Measurements from ENCODE around the gene CD1E. TPM values are rescaled to one million over a fixed set of nuclear protein-coding genes. Genes with fewer than 3 reads are reported as not detected.

The CD1E gene
- total RNA-seq (2014; rRNA removed; shearing (Covaris generic)), result not detected in 2 replicates

- no peaks in the 10 kb centered on the region for H3K36me3 ChIP-seq (replicated peaks; ENCODE audit: control insufficient read depth, insufficient read depth, low read length)
Measured at GRCh38 chr1:158353303-158354075, at the start of gene CD1E. Gene CD1E, plus strand, starts transcription at chr1:158353894. Its CDS starts 95 bp downstream, at chr1:158353989.

DNA sequence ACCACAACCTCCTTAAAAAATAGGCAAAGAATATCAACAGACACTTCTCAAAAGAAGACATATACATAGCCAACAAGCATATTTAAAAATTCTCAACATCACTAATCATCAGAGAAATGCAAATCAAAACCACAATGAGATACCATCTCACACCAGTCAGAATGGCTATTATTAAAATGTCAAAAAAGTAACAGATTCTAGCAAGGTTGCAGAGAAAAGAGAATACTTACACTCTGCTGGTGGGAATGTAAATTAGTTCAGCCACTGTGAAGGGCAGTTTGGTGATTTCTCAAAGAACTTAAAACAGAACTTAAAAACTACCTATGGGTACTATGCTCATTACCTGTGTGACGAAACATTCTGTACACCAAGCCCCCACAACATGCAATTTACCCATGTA, 43.1 kb upstream of the CD1E start:
- H3K36me3 ChIP-seq (replicated peaks; ENCODE audit: control insufficient read depth, insufficient read depth, low read length), result no peaks in the 10 kb centered on the region
- H3K27me3 ChIP-seq (ENCODE audit: control insufficient read depth, insufficient read depth, low read length), result no peaks in the 10 kb centered on the region
- DNase-seq, result no peak

More at GRCh38 chr1:158353303-158354075, at the start of gene CD1E:
- DNase-seq, result no peak
- Histone ChIP-seq H3K27me3 (ENCODE audit: control insufficient read depth, insufficient read depth, low read length) (no peaks in the 10 kb centered on the region), H3K4me3 (ENCODE audit: insufficient read depth, low read depth, low read length) (no peak within 1 kb of the TSS)

GRCh38 chr1:158311066-158311465, 42.6 kb upstream of the CD1E start:
- no peak overlapping the region for H3K4me3 ChIP-seq (ENCODE audit: insufficient read depth, low read depth, low read length)
- no peaks in the 10 kb centered on the region for H3K27me3 ChIP-seq (ENCODE audit: control insufficient read depth, insufficient read depth, low read length)
- H3K36me3 ChIP-seq (replicated peaks; ENCODE audit: control insufficient read depth, insufficient read depth, low read length), result no peaks in the 10 kb centered on the region
- DNase-seq, result no peak

More for the DNA sequence above, 43.1 kb upstream of the CD1E start:
- no peak overlapping the region for H3K4me3 ChIP-seq (ENCODE audit: insufficient read depth, low read depth, low read length)

DNA sequence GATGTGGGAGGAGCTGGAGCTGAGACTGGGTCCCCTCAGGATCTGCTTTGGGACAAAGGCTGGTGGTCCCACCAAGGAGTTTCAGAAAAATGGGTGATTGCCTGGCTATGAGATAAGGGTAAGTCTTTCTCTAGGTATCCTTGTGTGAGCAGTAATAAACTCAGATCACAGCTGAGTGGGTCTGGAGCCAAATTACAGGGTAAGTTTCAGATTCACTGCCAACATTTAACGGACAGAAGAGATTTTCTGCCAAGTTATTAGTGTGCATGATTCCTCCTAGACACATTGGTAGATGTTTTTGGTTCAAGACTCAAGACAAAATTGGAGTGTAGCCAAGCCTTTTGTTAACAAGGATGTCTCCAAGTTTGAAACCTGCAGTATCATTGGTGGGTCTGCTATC, 29.8 kb upstream of the CD1E start:
- Histone ChIP-seq H3K27me3 (ENCODE audit: control insufficient read depth, insufficient read depth, low read length) (no peaks in the 10 kb centered on the region), H3K36me3 (replicated peaks; ENCODE audit: control insufficient read depth, insufficient read depth, low read length) (no peaks in the 10 kb centered on the region), H3K4me3 (ENCODE audit: insufficient read depth, low read depth, low read length) (no peak overlapping the region)
- no peak for DNase-seq

DNA sequence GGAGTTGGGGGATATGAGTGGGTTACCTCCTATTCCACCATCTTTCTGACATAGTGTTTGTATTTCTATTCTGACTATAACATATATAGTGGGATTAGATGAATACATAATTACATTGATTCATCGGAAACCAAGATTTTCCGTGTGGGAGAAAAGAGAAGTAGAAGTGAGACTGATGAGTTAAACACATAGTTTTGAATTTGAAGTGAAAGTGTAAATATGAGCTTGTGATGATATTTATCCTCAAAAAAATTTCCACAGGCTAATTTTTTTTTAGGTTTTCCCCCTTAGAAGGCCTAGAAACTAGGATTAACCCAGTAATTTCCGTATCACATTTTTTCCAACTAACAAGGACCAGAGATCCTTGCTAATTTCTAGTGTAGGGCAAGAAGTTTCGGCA, 29.3 kb upstream of the CD1E start:
- Histone ChIP-seq H3K4me3 (ENCODE audit: insufficient read depth, low read depth, low read length) (no peak overlapping the region), H3K27me3 (ENCODE audit: control insufficient read depth, insufficient read depth, low read length) (no peaks in the 10 kb centered on the region), H3K36me3 (replicated peaks; ENCODE audit: control insufficient read depth, insufficient read depth, low read length) (no peaks in the 10 kb centered on the region)
- DNase-seq, result no peak

GRCh38 chr1:158327481-158327880, 26.2 kb upstream of the CD1E start:
- Histone ChIP-seq H3K36me3 (replicated peaks; ENCODE audit: control insufficient read depth, insufficient read depth, low read length) (no peaks in the 10 kb centered on the region), H3K4me3 (ENCODE audit: insufficient read depth, low read depth, low read length) (no peak overlapping the region), H3K27me3 (ENCODE audit: control insufficient read depth, insufficient read depth, low read length) (no peaks in the 10 kb centered on the region)
- no peak for DNase-seq

DNA sequence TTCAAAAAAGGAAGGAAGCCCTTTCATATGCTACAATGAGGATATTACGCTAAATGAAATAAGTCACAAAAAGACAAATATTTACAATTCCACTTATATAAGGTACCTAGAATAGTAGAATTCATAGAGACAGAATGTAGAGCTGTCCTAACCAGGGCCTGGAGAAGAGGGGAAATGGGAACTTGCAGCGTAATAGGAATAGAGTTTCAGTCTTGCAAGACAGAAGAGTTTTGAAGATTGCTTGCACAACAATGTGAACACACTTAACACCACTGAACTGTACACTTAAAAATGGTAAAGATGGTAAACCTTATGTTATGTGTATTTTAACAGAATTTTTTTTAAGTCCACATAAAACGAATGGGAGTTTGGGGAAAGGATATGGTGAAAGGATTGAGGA, 25.3 kb upstream of the CD1E start:
- Histone ChIP-seq H3K36me3 (replicated peaks; ENCODE audit: control insufficient read depth, insufficient read depth, low read length) (no peaks in the 10 kb centered on the region), H3K4me3 (ENCODE audit: insufficient read depth, low read depth, low read length) (no peak overlapping the region), H3K27me3 (ENCODE audit: control insufficient read depth, insufficient read depth, low read length) (no peaks in the 10 kb centered on the region)
- no peak for DNase-seq

DNA sequence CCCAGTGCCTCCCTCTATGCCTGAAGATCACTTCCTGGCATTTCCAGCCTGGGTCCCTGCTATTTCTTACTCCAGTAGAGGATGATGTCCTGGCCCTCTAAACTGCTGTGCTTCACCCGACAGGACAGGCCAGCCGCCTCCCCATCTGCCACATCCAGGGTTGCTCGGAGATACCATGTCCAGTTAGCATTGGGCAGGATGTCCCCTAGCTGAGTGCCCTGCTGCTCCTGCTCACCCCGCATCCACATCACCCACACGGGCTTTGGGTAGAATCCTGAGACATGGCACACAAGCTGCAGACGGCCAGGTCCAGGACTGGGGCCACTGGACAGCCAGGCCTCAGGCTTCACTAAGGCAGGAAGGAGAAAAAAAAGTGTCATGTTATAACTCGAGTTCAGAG, 24.4 kb upstream of the CD1E start:
- Histone ChIP-seq H3K4me3 (ENCODE audit: insufficient read depth, low read depth, low read length) (no peak overlapping the region), H3K27me3 (ENCODE audit: control insufficient read depth, insufficient read depth, low read length) (no peaks in the 10 kb centered on the region), H3K36me3 (replicated peaks; ENCODE audit: control insufficient read depth, insufficient read depth, low read length) (no peaks in the 10 kb centered on the region)
- DNase-seq, result no peak

GRCh38 chr1:158329733-158330132, 24.0 kb upstream of the CD1E start:
- Histone ChIP-seq H3K27me3 (ENCODE audit: control insufficient read depth, insufficient read depth, low read length) (no peaks in the 10 kb centered on the region), H3K36me3 (replicated peaks; ENCODE audit: control insufficient read depth, insufficient read depth, low read length) (no peaks in the 10 kb centered on the region), H3K4me3 (ENCODE audit: insufficient read depth, low read depth, low read length) (no peak overlapping the region)
- peak; percentile 38 for DNase-seq

DNA sequence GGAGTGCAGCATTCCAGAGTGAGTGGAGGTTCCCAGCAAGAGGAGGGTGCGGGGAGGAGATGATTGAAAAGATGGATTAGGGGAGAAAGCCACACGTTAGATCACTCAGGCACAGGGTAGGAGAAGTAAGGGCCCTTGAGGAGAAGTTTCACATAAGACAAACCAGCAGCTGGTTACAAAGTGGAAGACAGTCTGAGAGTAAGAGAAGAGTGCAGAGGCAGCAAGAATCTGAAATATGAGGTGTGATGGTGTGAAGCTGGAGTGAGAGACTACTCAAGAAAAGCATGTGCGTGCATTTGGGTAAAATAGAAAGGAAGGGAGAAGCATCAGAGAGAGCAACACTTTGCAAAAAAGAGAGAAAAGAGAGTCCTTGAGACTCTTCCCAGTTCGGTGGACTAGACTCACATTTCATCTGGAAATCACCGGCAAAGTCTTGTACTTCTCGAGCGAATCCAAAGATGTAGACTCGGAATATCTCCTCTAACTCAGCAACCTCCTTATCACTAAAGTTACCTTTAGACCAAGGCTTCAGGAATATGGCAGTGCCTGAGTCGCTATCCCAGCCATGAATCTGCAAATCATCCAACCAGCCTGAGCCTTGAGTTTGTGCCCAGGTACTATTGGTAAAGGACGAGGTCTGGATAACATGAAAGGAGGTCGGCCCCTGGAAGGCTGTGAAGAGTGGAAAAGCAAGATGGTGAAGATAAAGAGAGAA, 23.1 kb upstream of the CD1E start:
- no peaks in the 10 kb centered on the region for H3K27me3 ChIP-seq (ENCODE audit: control insufficient read depth, insufficient read depth, low read length)
- no peak overlapping the region for H3K4me3 ChIP-seq (ENCODE audit: insufficient read depth, low read depth, low read length)
- DNase-seq, result no peak
- no peaks in the 10 kb centered on the region for H3K36me3 ChIP-seq (replicated peaks; ENCODE audit: control insufficient read depth, insufficient read depth, low read length)

- no peaks in the 10 kb centered on the region for H3K36me3 ChIP-seq (replicated peaks; ENCODE audit: control insufficient read depth, insufficient read depth, low read length)
- H3K27me3 ChIP-seq (ENCODE audit: control insufficient read depth, insufficient read depth, low read length), result no peaks in the 10 kb centered on the region
- no peak for DNase-seq
- no peak overlapping the region for H3K4me3 ChIP-seq (ENCODE audit: insufficient read depth, low read depth, low read length)
Measured at GRCh38 chr1:158331106-158331425, 22.6 kb upstream of the CD1E start.

GRCh38 chr1:158331481-158332150, 22.1 kb upstream of the CD1E start, which contains the start of gene CD1B:
Gene CD1B, minus strand, starts transcription at chr1:158331531. Its CDS starts 108 bp downstream, at chr1:158331423.
- Histone ChIP-seq H3K36me3 (replicated peaks; ENCODE audit: control insufficient read depth, insufficient read depth, low read length) (no peaks in the 10 kb centered on the region), H3K4me3 (ENCODE audit: insufficient read depth, low read depth, low read length) (no peak within 1 kb of the TSS), H3K27me3 (ENCODE audit: control insufficient read depth, insufficient read depth, low read length) (no peaks in the 10 kb centered on the region)
- no peak for DNase-seq

DNA sequence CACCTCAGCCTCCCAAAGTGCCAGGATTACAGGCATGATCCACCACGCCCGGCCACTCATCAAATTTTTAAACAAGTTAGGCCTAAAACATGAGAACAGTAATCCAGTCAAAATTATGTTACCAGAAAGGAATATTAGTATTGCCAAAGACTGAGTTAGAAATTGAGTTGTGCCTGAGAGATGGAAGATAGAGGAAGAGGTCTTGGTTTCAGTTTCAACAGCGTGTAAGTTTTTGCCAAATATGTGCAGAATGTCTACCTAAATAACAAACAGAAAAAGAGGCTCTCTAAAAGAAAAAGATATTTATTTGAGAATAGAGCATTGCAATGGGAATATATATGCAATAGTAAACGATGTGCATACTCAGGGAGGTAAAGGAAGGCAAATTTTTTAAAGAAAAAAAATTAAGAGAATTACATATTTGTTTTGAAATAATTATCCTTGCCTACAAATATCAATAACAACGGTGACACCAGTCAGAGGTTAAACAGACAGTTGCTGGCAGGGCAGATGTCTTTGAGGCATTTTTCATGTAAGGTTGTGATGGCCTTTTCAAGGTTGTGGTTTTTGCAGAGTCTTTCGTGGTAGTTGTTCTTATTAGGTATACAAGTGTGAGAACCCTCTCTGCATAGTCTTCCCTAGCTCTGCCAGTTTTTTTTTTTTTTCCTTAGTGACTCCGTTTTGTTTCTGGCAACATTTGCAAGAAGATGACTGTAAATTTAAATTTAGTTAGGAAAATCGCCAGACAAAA, 20.1 kb upstream of the CD1E start:
- Histone ChIP-seq H3K36me3 (replicated peaks; ENCODE audit: control insufficient read depth, insufficient read depth, low read length) (no peaks in the 10 kb centered on the region), H3K27me3 (ENCODE audit: control insufficient read depth, insufficient read depth, low read length) (no peaks in the 10 kb centered on the region), H3K4me3 (ENCODE audit: insufficient read depth, low read depth, low read length) (no peak overlapping the region)
- DNase-seq, result no peak

DNA sequence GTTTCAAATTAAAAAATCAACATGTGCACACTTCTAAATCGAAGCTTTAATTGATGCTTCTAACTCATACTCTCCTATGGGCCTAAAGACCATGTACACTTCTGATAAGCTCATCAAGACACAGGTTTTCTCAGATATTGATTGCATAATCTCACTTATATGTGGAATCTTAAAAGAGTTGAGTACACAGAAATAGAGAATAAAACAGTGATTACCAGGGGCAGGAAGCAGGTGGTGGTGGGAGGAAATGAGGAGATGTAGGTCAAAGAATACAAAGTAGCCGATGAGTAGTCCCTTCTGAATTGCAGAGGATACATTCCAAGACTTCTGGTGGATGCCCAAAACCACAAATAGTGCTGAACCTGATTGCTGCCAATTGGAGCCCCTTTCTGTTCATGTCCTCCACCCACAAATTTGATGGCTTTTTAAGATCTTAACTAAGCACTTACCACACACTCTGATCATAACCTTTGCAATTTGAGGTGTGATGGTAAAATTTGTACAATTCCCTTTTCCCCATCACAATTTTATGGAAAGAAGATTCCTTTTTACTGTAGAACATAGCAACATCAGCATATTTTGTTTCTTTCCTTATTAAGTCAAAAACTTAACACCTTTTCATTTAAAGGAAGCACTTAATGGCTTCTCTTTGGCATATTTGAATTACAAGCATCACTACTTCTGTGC, 19.0 kb upstream of the CD1E start:
- no peaks in the 10 kb centered on the region for H3K36me3 ChIP-seq (replicated peaks; ENCODE audit: control insufficient read depth, insufficient read depth, low read length)
- no peak overlapping the region for H3K4me3 ChIP-seq (ENCODE audit: insufficient read depth, low read depth, low read length)
- H3K27me3 ChIP-seq (ENCODE audit: control insufficient read depth, insufficient read depth, low read length), result no peaks in the 10 kb centered on the region
- DNase-seq, result no peak
